IMR-90 (cell line): ENCODE measurements around the gene INHBC. TPM values are rescaled to one million over a fixed set of nuclear protein-coding genes. Genes with fewer than 3 reads are reported as not detected.

Source experiments
- ATAC-seq: fragments of 200-7000 bp; cut with Tn5 transposase; 2 replicates; pipeline ENCODE4 v1.9.1; 2020; ENCODE audit warnings: low read depth, mild to moderate bottlenecking, moderate library complexity
- BruUV-seq: library from RNA; stranded (reverse); fragments of 400-500 nt; replicated peaks from 2 replicates; lab custom pipeline; 2021; lab: Mats Ljungman, UMichigan
- CTCF ChIA-PET: fragments of 300-600 bp; formaldehyde crosslinking; extraction: SDS; loops from one replicate; lab custom pipeline; 2021; ENCODE audit warnings: antibody characterized with exemption; lab: Yijun Ruan, JAX
- POLR2A ChIA-PET: fragments of 300-600 bp; sonication (Branson Sonifier 250); formaldehyde crosslinking; loops from one replicate; lab custom pipeline; 2022; ENCODE audit warnings: antibody characterized with exemption; ENCODE audit not compliant: unreplicated experiment; lab: Charles Lee
- DNase-seq: peaks from one replicate; pipeline ENCODE4 v3.0.0; 2013
- H2AFZ ChIP-seq: replicated peaks from 2 replicates; pipeline ENCODE3; 2013; ENCODE audit warnings: low read length, mild to moderate bottlenecking; ENCODE audit not compliant: poor library complexity
- H2AK5ac ChIP-seq: 2 replicates; pipeline ENCODE4 v1.6.1; 2013; ENCODE audit warnings: low read depth, low read length, inconsistent platforms
- H2AK9ac ChIP-seq: replicated peaks from 2 replicates; pipeline ENCODE3; 2013; ENCODE audit warnings: mild to moderate bottlenecking, low read depth, low read length, moderate library complexity; ENCODE audit not compliant: poor library complexity
- H2BK120ac ChIP-seq: 2 replicates; pipeline ENCODE4 v1.6.1; 2013; ENCODE audit warnings: low read depth, low read length, inconsistent platforms
- H2BK15ac ChIP-seq: 3 replicates; pipeline ENCODE4 v1.6.1; 2013; ENCODE audit warnings: low read depth, low read length, inconsistent platforms
- H2BK20ac ChIP-seq: 2 replicates; pipeline ENCODE4 v1.6.1; 2013; ENCODE audit warnings: low read depth, mild to moderate bottlenecking, inconsistent platforms, low read length, moderate library complexity
- H2BK5ac ChIP-seq: 2 replicates; pipeline ENCODE4 v1.6.1; 2013; ENCODE audit warnings: mild to moderate bottlenecking, low read depth, low read length, inconsistent platforms; ENCODE audit not compliant: poor library complexity, severe bottlenecking
- H3K14ac ChIP-seq: replicated peaks from 2 replicates; pipeline ENCODE4 v1.6.1; 2013; ENCODE audit warnings: low read depth, low read length, inconsistent platforms
- H3K18ac ChIP-seq: 2 replicates; pipeline ENCODE4 v1.6.1; 2013; ENCODE audit warnings: low read depth, low read length, control low read depth
- H3K23ac ChIP-seq: 2 replicates; pipeline ENCODE4 v1.6.1; 2013; ENCODE audit warnings: low read depth, low read length, inconsistent platforms
- H3K27ac ChIP-seq: 2 replicates; pipeline ENCODE4 v1.5.1; 2013; ENCODE audit warnings: mild to moderate bottlenecking, control low read depth, low read length; ENCODE audit not compliant: insufficient read depth
- H3K27me3 ChIP-seq: 2 replicates; pipeline ENCODE4 v1.6.1; 2013; ENCODE audit warnings: low read length; ENCODE audit not compliant: control insufficient read depth, insufficient read depth
- H3K36me3 ChIP-seq: 2 replicates; pipeline ENCODE4 v1.6.1; 2013; ENCODE audit warnings: low read length, mixed read lengths; ENCODE audit not compliant: control insufficient read depth, insufficient read depth
- H3K4ac ChIP-seq: 2 replicates; pipeline ENCODE4 v1.6.1; 2013; ENCODE audit warnings: low read depth, low read length, inconsistent platforms
- H3K4me1 ChIP-seq: 2 replicates; pipeline ENCODE4 v1.6.1; 2013; ENCODE audit warnings: low read length, mixed read lengths; ENCODE audit not compliant: control insufficient read depth, insufficient read depth
- H3K4me2 ChIP-seq: 2 replicates; pipeline ENCODE4 v1.6.1; 2013; ENCODE audit warnings: low read depth, mild to moderate bottlenecking, control low read depth, low read length, moderate library complexity
- H3K4me3 ChIP-seq: 2 replicates; pipeline ENCODE4 v1.5.1; 2013; ENCODE audit warnings: low read depth, mild to moderate bottlenecking, control low read depth, low read length, moderate library complexity; ENCODE audit not compliant: insufficient read depth
- H3K56ac ChIP-seq: 2 replicates; pipeline ENCODE4 v1.6.1; 2013; ENCODE audit warnings: low read length, inconsistent platforms; ENCODE audit not compliant: insufficient read depth; ENCODE audit errors: extremely low read depth
- H3K79me1 ChIP-seq, 2 experiments: 2 replicates each; pipeline ENCODE4 v1.6.1; 2013; ENCODE audit warnings: low read length in 2 of 2, inconsistent platforms in 1 of 2, low read depth in 1 of 2
- H3K9ac ChIP-seq: 2 replicates; pipeline ENCODE4 v1.6.1; 2013; ENCODE audit warnings: low read depth, low read length, control low read depth
- H3K9me1 ChIP-seq: 2 replicates; pipeline ENCODE4 v1.6.1; 2013; ENCODE audit warnings: low read length, inconsistent platforms; ENCODE audit not compliant: insufficient read depth
- H3K9me3 ChIP-seq: 2 replicates; pipeline ENCODE4 v1.6.1; 2013; ENCODE audit warnings: low read length; ENCODE audit not compliant: control insufficient read depth, insufficient read depth
- H4K20me1 ChIP-seq: 2 replicates; pipeline ENCODE4 v1.6.1; 2013; ENCODE audit warnings: low read length, inconsistent platforms; ENCODE audit not compliant: insufficient read depth
- H4K5ac ChIP-seq: 2 replicates; pipeline ENCODE4 v1.6.1; 2013; ENCODE audit warnings: mild to moderate bottlenecking, low read depth, low read length, control low read depth
- H4K8ac ChIP-seq, 2 experiments: 2 replicates each; pipeline ENCODE4 v1.6.1; 2013; ENCODE audit warnings: low read depth in 2 of 2, low read length in 2 of 2, control low read depth in 1 of 2, inconsistent platforms in 1 of 2
- H4K91ac ChIP-seq: 2 replicates; pipeline ENCODE4 v1.6.1; 2013; ENCODE audit warnings: low read depth, low read length, inconsistent platforms; ENCODE audit not compliant: insufficient read depth
- BHLHE40 ChIP-seq: fragments of 150-350 bp; IDR thresholded peaks from 2 replicates; pipeline ENCODE4 v1.6.1; 2016; ENCODE audit warnings: mild to moderate bottlenecking, low read depth, low read length
- CEBPB ChIP-seq: IDR thresholded peaks from 2 replicates; pipeline ENCODE4 v1.6.1; 2012; ENCODE audit warnings: low read depth, low read length, improper control_type of control experiment
- CHD1 ChIP-seq: IDR thresholded peaks from 2 replicates; pipeline ENCODE4 v1.6.1; 2012; ENCODE audit warnings: low read depth, low read length, improper control_type of control experiment
- ELK1 ChIP-seq: fragments of 150-350 bp; IDR thresholded peaks from 2 replicates; pipeline ENCODE4 v1.6.1; 2016; ENCODE audit warnings: low read depth, mild to moderate bottlenecking, low read length, moderate library complexity, borderline replicate concordance
- FOS ChIP-seq: fragments of 150-350 bp; IDR thresholded peaks from 2 replicates; pipeline ENCODE4 v1.6.1; 2016; ENCODE audit warnings: low read depth, low read length
- MAFK ChIP-seq: IDR thresholded peaks from 2 replicates; pipeline ENCODE4 v1.6.1; 2012; ENCODE audit warnings: low read depth, low read length, improper control_type of control experiment
- MAZ ChIP-seq: IDR thresholded peaks from 2 replicates; pipeline ENCODE4 v1.6.1; 2012; ENCODE audit warnings: low read depth, mild to moderate bottlenecking, low read length, improper control_type of control experiment, moderate library complexity, borderline replicate concordance
- MXI1 ChIP-seq: IDR thresholded peaks from 2 replicates; pipeline ENCODE4 v1.6.1; 2012; ENCODE audit warnings: low read depth, mild to moderate bottlenecking, low read length, moderate library complexity, borderline replicate concordance
- NFE2L2 ChIP-seq: fragments of 150-350 bp; IDR thresholded peaks from 2 replicates; pipeline ENCODE4 v1.6.1; 2016; ENCODE audit warnings: low read depth, mild to moderate bottlenecking, low read length
- POLR2A ChIP-seq: IDR thresholded peaks from 2 replicates; pipeline ENCODE4 v1.6.1; 2012; ENCODE audit warnings: mild to moderate bottlenecking, low read depth, low read length
- RAD21 ChIP-seq: IDR thresholded peaks from 2 replicates; pipeline ENCODE4 v1.6.1; 2012; ENCODE audit warnings: low read length, improper control_type of control experiment
- RCOR1 ChIP-seq: IDR thresholded peaks from 2 replicates; pipeline ENCODE4 v1.6.1; 2012; ENCODE audit warnings: mild to moderate bottlenecking, low read length, improper control_type of control experiment; ENCODE audit not compliant: insufficient replicate concordance
- SMC3 ChIP-seq: fragments of 150-350 bp; IDR thresholded peaks from 2 replicates; pipeline ENCODE4 v1.6.1; 2016; ENCODE audit warnings: low read depth, mild to moderate bottlenecking, antibody characterized with exemption, low read length, moderate library complexity
- WGBS, 2 experiments: methylation state at CpG; one replicate each; pipeline versions ENCODE4 v1.1.5 to v1.1.7; 2013; ENCODE audit warnings: missing lambda C conversion rate in 2 of 2; ENCODE audit not compliant: insufficient read length in 1 of 2; ENCODE audit errors: extremely low coverage in 2 of 2; 5-methylcytosine and 5-hydroxymethylcytosine counted together
- dilution Hi-C: fragments of 300-500 bp; cut with HindIII; formaldehyde crosslinking; loops from one replicate; pipeline ENCODE4 v1.14.3; 2018; ENCODE audit warnings: low sequenced_read_pairs; ENCODE audit not compliant: unreplicated experiment
- in situ Hi-C: fragments of 300-500 bp; cut with MboI; formaldehyde crosslinking; loops from 3 replicates; pipeline ENCODE4 v1.14.3; 2019; ENCODE audit warnings: low sequenced_read_pairs, inconsistent platforms, mixed read lengths
- intact Hi-C: fragments of 100-400 bp; cut with micrococcal nuclease; formaldehyde crosslinking; loops from 2 replicates; pipeline ENCODE4 v1.10.0; 2022
- polyA plus RNA-seq, 3 experiments: library from polyadenylated mRNA; depleted of rRNA; stranded (reverse); fragments of >200 nt; gene quantifications; 2 replicates each; pipeline ENCODE4 v1.2.3, GENCODE V29; 2012; ENCODE audit warnings: low replicate concordance in 1 of 3
- total RNA-seq: library from RNA; depleted of rRNA; stranded (reverse); fragments of >200 nt; gene quantifications from 2 replicates; pipeline ENCODE4 v1.2.3, GENCODE V29; 2012
- TF ChIP-seq, protein P1 (sequence below): conservative IDR thresholded peaks from 2 replicates; pipeline ENCODE4 v1.5.1; 2012; ENCODE audit warnings: mild to moderate bottlenecking, low read depth, low read length, improper control_type of control experiment
- TF ChIP-seq, protein P2 (sequence below): fragments of 150-350 bp; IDR thresholded peaks from 2 replicates; pipeline ENCODE4 v1.6.1; 2017; ENCODE audit warnings: mild to moderate bottlenecking, antibody characterized with exemption, low read length, low read depth

INHBC gene
- total and polyA plus RNA-seq, 2 of the 4 experiments (the other 2 are of a cell fraction) = 0.09 TPM; not detected in 1

- Histone ChIP-seq H2AK5ac (peak overlapping the region; percentile 89; the same call in 1 of the 2 replicates), H3K4me1 (peaks cover 36% of the 10 kb centered on the region), H3K36me3 (no peaks in the 10 kb centered on the region), H3K56ac (no peak overlapping the region), H3K9ac (no peak overlapping the region), H3K14ac (peak overlapping the region; percentile 89), H2BK20ac (peak overlapping the region; percentile 76; the same call in 1 of the 2 replicates), H2AFZ (peak overlapping the region; percentile 84), H3K23ac (no peak overlapping the region), H3K27ac (no peak overlapping the region), H4K91ac (peak overlapping the region; percentile 88; the same call in 1 of the 2 replicates), H3K27me3 (no peaks in the 10 kb centered on the region), H3K9me1 (peaks cover 26% of the 10 kb centered on the region), H4K20me1 (no peaks in the 10 kb centered on the region), H3K4ac (peak overlapping the region; percentile 92), H2BK15ac (no peak overlapping the region; the same call in 2 of the 3 replicates), H3K18ac (no peak overlapping the region; the same call in 1 of the 2 replicates), H4K8ac (peak overlapping the region; percentile 83 to 85; a peak in 2 of 4 replicates), H2AK9ac (peak overlapping the region; percentile 92), H3K79me1 (peaks cover 0 to 15% of the 10 kb centered on the region in 2 experiments; a peak in 1 of 4 replicates), H2BK120ac (peak overlapping the region; percentile 82), H3K4me3 (no peak overlapping the region), H2BK5ac (no peak overlapping the region), H3K4me2 (peak overlapping the region; percentile 19; the same call in 1 of the 2 replicates), H3K9me3 (no peaks in the 10 kb centered on the region), H4K5ac (peak overlapping the region; percentile 3; the same call in 1 of the 2 replicates)
- in situ Hi-C loops = no loop called here
- 47% methylated on average over 4 of the region's 15 CpGs; no CpG with 5 or more reads in 1 of the 2 experiments for WGBS, 2 experiments
- BruUV-seq = no TSS peak
- DNase-seq (peak; percentile 44), ATAC-seq (no peak)
- dilution Hi-C loops = no loop called here
- CTCF ChIA-PET = interaction anchor here (1.0 to 1.4 kb wide), 2 partner anchors 14 to 18 kb away, joined by 3 read pairs; no protein-coding TSS in a partner anchor
- intact Hi-C loops = loop anchor here (5.0 kb wide), 1 partner anchor 236 kb away; the partner anchor contains the start of gene OS9
- POLR2A ChIA-PET = no interaction called here
- TF ChIP-seq RAD21 = peak; percentile 35
- no peak for TF ChIP-seq NFE2L2
- TF ChIP-seq, protein P1, sequence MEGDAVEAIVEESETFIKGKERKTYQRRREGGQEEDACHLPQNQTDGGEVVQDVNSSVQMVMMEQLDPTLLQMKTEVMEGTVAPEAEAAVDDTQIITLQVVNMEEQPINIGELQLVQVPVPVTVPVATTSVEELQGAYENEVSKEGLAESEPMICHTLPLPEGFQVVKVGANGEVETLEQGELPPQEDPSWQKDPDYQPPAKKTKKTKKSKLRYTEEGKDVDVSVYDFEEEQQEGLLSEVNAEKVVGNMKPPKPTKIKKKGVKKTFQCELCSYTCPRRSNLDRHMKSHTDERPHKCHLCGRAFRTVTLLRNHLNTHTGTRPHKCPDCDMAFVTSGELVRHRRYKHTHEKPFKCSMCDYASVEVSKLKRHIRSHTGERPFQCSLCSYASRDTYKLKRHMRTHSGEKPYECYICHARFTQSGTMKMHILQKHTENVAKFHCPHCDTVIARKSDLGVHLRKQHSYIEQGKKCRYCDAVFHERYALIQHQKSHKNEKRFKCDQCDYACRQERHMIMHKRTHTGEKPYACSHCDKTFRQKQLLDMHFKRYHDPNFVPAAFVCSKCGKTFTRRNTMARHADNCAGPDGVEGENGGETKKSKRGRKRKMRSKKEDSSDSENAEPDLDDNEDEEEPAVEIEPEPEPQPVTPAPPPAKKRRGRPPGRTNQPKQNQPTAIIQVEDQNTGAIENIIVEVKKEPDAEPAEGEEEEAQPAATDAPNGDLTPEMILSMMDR = peak; percentile 50
- TF ChIP-seq CEBPB = no peak
- peak; percentile 23; the same call in 1 of the 2 replicates for TF ChIP-seq SMC3
- TF ChIP-seq BHLHE40 = no peak
- no peak for TF ChIP-seq MXI1
- no peak for TF ChIP-seq MAZ
- no peak for TF ChIP-seq FOS
- TF ChIP-seq CHD1 = no peak
- no peak for TF ChIP-seq RCOR1
- no peak for TF ChIP-seq MAFK
- TF ChIP-seq, protein P2, sequence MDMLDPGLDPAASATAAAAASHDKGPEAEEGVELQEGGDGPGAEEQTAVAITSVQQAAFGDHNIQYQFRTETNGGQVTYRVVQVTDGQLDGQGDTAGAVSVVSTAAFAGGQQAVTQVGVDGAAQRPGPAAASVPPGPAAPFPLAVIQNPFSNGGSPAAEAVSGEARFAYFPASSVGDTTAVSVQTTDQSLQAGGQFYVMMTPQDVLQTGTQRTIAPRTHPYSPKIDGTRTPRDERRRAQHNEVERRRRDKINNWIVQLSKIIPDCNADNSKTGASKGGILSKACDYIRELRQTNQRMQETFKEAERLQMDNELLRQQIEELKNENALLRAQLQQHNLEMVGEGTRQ = no peak
- no peak for TF ChIP-seq POLR2A
- no peak for TF ChIP-seq ELK1
These were observed 21.6 kb downstream of the INHBC start for GRCh38 chr12:57456145-57456700.
